Fibroblast of the conjunctiva (primary cell): ENCODE data around the gene NFATC3.

ENCODE experiments used
- DNase-seq: peaks from one replicate; pipeline ENCODE4 v3.0.0-alpha.2; 2010; ENCODE audit warnings: low read depth

NFATC3 gene

GRCh38 chr16:68275611-68276191 is 190.5 kb downstream of the NFATC3 start:
- no peak for DNase-seq

GRCh38 chr16:68276223-68276622 is 191.1 kb downstream of the NFATC3 start:
- no peak for DNase-seq
